OCI-LY7 (cell line): ENCODE results near the gene HMOX2.

Source experiments
- CTCF ChIP-seq: fragments of 200-600 bp; sonication (generic); conservative IDR thresholded peaks from 2 replicates; pipeline ENCODE4 v1.5.1; 2014; ENCODE audit warnings: mild to moderate bottlenecking, antibody characterized with exemption, low read length, moderate library complexity, mixed read lengths
- EZH2phosphoT487 ChIP-seq: fragments of 200-600 bp; sonication (generic); IDR thresholded peaks from 2 replicates; pipeline ENCODE4 v1.6.1; 2018; ENCODE audit warnings: low read depth, borderline replicate concordance, mild to moderate bottlenecking, mixed run types, antibody characterized with exemption, low read length, moderate library complexity, mixed read lengths

- TF ChIP-seq CTCF = no peak
- TF ChIP-seq EZH2phosphoT487 = no peak
These were observed 59.5 kb downstream of the HMOX2 start for GRCh38 chr16:4535627-4536108.
